ENCODE data around the gene RAD51B. TPM values are rescaled to one million over a fixed set of nuclear protein-coding genes. Genes with fewer than 3 reads are reported as not detected.

Gene RAD51B
- total RNA-seq, 4 donors from 2014 or later: 14.0 to 16.4 (median 14.8) TPM

DNA sequence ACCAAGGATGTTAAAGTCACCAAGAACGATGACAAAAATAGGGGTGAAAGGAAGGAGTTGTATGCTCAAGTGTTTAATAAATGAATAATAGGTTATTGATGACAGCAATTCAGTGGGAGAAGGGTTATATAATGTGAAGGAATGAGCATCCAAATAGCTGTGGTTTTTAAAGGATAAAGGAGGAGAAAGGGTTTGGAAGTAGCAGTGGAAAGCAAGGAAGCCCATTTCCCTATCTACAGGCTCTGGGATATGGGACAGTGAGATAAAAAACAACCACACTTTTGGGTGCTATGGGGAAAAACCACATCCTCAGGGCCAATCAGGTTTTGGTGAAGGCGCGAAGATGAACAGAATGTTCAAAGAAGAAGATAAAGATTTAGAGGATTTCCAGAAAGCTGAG is 714.7 kb downstream of the RAD51B start:
- WGBS, 2 donors: 96 to 98% methylated on average over 3 of the region's 3 CpGs
- intact Hi-C loops (cut with DNase I): no loop called here
- H3K9me3 ChIP-seq: no peaks in the 10 kb centered on the region
- no peaks in the 10 kb centered on the region for H3K36me3 ChIP-seq
- H3K4me3 ChIP-seq (replicated peaks in 1 of 3): no peak overlapping the region
- no peaks in the 10 kb centered on the region for H3K27me3 ChIP-seq
- peaks cover 0 to 3% of the 10 kb centered on the region in 2 donors for H3K4me1 ChIP-seq
- no peak for TF ChIP-seq POLR2A (IDR thresholded peaks at IDR 0.05)
- TF ChIP-seq, protein P1, sequence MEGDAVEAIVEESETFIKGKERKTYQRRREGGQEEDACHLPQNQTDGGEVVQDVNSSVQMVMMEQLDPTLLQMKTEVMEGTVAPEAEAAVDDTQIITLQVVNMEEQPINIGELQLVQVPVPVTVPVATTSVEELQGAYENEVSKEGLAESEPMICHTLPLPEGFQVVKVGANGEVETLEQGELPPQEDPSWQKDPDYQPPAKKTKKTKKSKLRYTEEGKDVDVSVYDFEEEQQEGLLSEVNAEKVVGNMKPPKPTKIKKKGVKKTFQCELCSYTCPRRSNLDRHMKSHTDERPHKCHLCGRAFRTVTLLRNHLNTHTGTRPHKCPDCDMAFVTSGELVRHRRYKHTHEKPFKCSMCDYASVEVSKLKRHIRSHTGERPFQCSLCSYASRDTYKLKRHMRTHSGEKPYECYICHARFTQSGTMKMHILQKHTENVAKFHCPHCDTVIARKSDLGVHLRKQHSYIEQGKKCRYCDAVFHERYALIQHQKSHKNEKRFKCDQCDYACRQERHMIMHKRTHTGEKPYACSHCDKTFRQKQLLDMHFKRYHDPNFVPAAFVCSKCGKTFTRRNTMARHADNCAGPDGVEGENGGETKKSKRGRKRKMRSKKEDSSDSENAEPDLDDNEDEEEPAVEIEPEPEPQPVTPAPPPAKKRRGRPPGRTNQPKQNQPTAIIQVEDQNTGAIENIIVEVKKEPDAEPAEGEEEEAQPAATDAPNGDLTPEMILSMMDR (IDR thresholded peaks at IDR 0.05): no peak
- H3K27ac ChIP-seq: no peak overlapping the region
- DNase-seq: no peak

DNA sequence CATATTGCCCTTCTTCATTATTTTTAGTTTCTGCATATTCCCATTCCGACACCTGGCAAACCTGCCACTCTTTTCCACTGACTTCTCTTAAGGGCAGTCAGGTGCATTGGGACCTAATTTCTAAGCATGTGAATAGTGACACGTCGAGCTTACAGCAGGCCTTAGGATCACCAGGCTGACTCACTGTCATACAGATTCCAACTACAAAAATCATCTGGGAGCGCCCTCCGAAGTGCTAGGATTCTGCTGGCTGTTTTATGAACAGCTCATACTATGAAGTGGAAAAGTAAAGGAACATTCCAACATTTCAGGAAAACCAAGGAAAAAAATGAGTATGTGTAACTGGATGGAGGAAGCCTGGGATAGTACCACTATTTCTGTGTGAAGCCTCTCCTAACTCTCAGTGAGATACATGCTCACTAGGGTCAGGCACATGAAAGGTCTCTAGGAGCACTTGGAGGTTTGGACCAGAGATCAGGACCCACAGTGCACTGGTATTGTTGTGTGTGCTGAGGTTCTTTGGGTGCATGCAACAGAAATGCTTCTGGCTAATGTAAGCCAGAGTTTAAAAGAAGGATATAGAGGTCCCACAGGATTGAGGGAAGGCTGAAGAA is 715.9 kb downstream of the RAD51B start:
- intact Hi-C loops (cut with DNase I): no loop called here
- Histone ChIP-seq H3K36me3 (no peaks in the 10 kb centered on the region), H3K9me3 (no peaks in the 10 kb centered on the region), H3K4me3 (replicated peaks in 1 of 3) (no peak overlapping the region), H3K27ac (no peak overlapping the region), H3K27me3 (no peaks in the 10 kb centered on the region), H3K4me1 (peaks cover 0 to 5% of the 10 kb centered on the region in 2 donors)
- no peak for DNase-seq
- WGBS, 2 donors: 92 to 94% methylated on average over 5 of the region's 5 CpGs
- TF ChIP-seq POLR2A (IDR thresholded peaks at IDR 0.05): no peak
- TF ChIP-seq, protein P1 (IDR thresholded peaks at IDR 0.05): no peak

DNA sequence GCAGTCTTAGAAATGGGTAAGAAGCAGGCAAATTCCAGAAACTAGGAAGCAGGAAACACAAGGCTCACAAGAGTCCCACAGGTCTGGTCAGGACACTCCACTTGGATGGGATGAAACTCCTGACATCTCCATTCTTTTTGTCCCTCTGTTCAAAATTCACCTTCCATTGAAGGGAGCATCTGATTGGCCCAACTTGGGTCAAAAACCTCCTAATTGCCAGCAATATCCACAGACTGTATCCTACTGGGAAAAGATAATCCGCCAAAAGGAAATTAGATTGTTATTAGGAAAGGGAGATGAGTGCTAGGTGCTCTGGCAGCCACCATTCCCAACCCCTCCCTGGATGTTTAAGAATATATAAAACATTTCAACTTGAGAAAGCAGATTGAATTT is 716.4 kb downstream of the RAD51B start:
- TF ChIP-seq, protein P1 (IDR thresholded peaks at IDR 0.05): no peak
- no peak for TF ChIP-seq POLR2A (IDR thresholded peaks at IDR 0.05)
- H3K4me3 ChIP-seq (replicated peaks in 1 of 3): no peak overlapping the region
- 97 to 100% methylated on average over 1 of the region's 1 CpG for WGBS, 2 donors
- intact Hi-C loops (cut with DNase I): no loop called here
- H3K4me1 ChIP-seq: peaks cover 0 to 8% of the 10 kb centered on the region in 2 donors
- H3K27ac ChIP-seq: no peak overlapping the region
- H3K36me3 ChIP-seq: no peaks in the 10 kb centered on the region
- H3K9me3 ChIP-seq: no peaks in the 10 kb centered on the region
- no peaks in the 10 kb centered on the region for H3K27me3 ChIP-seq
- no peak for DNase-seq

DNA sequence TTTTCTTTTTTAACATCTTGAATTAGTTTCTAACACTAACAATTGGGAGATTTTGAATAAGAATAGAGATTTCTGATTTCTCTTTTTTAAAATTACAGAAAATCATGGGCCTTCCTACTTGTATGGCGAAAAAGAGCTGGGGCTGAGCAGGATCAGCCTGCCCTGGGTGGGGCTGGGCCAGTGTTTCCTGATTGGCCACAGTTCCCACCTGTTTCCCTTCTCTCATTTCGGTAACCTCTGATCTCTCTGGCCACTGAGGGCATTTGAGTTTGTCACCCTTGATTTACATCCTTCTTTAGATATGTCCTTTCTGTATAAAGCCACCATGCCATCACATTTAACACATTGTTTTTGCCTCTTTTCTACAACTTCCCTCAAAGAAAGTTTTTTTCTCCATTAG is 719.1 kb downstream of the RAD51B start:
- TF ChIP-seq, protein P1 (IDR thresholded peaks at IDR 0.05): no peak
- TF ChIP-seq POLR2A (IDR thresholded peaks at IDR 0.05): no peak
- WGBS, 2 donors: 86 to 89% methylated on average over 2 of the region's 2 CpGs
- Histone ChIP-seq H3K4me1 (peaks cover under 1 to 19% of the 10 kb centered on the region in 2 donors), H3K9me3 (no peaks in the 10 kb centered on the region), H3K4me3 (replicated peaks in 1 of 3) (no peak overlapping the region), H3K36me3 (no peaks in the 10 kb centered on the region), H3K27ac (no peak overlapping the region), H3K27me3 (no peaks in the 10 kb centered on the region)
- DNase-seq: no peak
- intact Hi-C loops (cut with DNase I): no loop called here

DNA sequence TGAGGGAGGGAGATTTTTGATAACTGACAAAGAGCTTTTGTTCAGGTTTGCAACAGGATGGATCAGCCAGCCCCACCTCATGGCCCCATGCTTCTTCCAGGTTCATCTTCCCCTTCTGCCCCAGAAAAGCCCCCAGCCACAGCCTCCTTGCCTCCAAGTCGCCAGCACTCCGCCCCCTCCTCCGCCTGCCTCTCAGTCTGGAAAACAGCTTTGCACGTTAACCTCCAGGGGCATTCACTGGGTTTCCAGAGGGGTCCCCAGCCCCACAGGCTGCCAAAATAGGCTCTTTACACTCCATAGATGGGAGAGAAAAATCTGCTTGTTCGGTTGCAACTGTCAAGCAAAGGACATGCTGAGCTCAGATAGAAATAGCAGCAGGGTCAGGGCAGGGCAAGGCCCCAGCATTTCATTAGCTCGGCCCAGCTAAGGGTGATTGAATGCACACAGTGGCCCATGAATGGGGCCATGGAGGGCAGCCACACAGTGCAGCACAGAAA is 719.7 kb downstream of the RAD51B start:
- no peak overlapping the region for H3K27ac ChIP-seq
- DNase-seq: no peak
- no peaks in the 10 kb centered on the region for H3K36me3 ChIP-seq
- TF ChIP-seq, protein P1 (IDR thresholded peaks at IDR 0.05): no peak
- TF ChIP-seq POLR2A (IDR thresholded peaks at IDR 0.05): no peak
- intact Hi-C loops (cut with DNase I): no loop called here
- H3K4me3 ChIP-seq (replicated peaks in 1 of 3): no peak overlapping the region
- H3K9me3 ChIP-seq: no peaks in the 10 kb centered on the region
- peaks cover 7 to 25% of the 10 kb centered on the region in 2 donors for H3K4me1 ChIP-seq
- no peaks in the 10 kb centered on the region for H3K27me3 ChIP-seq
- WGBS, 2 donors: 73 to 91% methylated on average over 6 of the region's 6 CpGs

Data from thyroid gland (tissue), 4 donors.